ENCODE data around the gene CAMK4.

The CAMK4 gene

GRCh38 chr5:111454198-111454622 is 230.0 kb downstream of the CAMK4 start:
- H3K36me3 ChIP-seq (ENCODE audit: control insufficient read depth, insufficient read depth, low read length), result no peaks in the 10 kb centered on the region
- H3K4me3 ChIP-seq (ENCODE audit: extremely low read depth, insufficient read depth, low read length, poor library complexity, severe bottlenecking), result no peak overlapping the region
- H3K27ac ChIP-seq (ENCODE audit: low read depth, low read length, severe bottlenecking), result no peak overlapping the region
- 83 to 100% methylated on average over 1 to 2 of the region's 3 CpGs for WGBS, 2 experiments (ENCODE audit: insufficient coverage in 2 of 2)
- no peaks in the 10 kb centered on the region for H3K4me1 ChIP-seq (ENCODE audit: control insufficient read depth, insufficient read depth, low read length, poor library complexity, severe bottlenecking)
- H3K9me3 ChIP-seq (ENCODE audit: control insufficient read depth, low read length), result no peaks in the 10 kb centered on the region

- WGBS, 2 experiments (ENCODE audit: insufficient coverage in 2 of 2), result no CpG with 5 or more reads among the region's 2 CpGs
- Histone ChIP-seq H3K4me1 (ENCODE audit: control insufficient read depth, insufficient read depth, low read length, poor library complexity, severe bottlenecking) (no peaks in the 10 kb centered on the region), H3K27ac (ENCODE audit: low read depth, low read length, severe bottlenecking) (no peak overlapping the region), H3K4me3 (ENCODE audit: extremely low read depth, insufficient read depth, low read length, poor library complexity, severe bottlenecking) (no peak overlapping the region), H3K36me3 (ENCODE audit: control insufficient read depth, insufficient read depth, low read length) (no peaks in the 10 kb centered on the region), H3K9me3 (ENCODE audit: control insufficient read depth, low read length) (no peaks in the 10 kb centered on the region)
Observed at GRCh38 chr5:111454776-111455175, 230.6 kb downstream of the CAMK4 start.

GRCh38 chr5:111461255-111461671 is 237.1 kb downstream of the CAMK4 start:
- no peak overlapping the region for H3K4me3 ChIP-seq (ENCODE audit: extremely low read depth, insufficient read depth, low read length, poor library complexity, severe bottlenecking)
- no peak overlapping the region for H3K27ac ChIP-seq (ENCODE audit: low read depth, low read length, severe bottlenecking)
- no peaks in the 10 kb centered on the region for H3K4me1 ChIP-seq (ENCODE audit: control insufficient read depth, insufficient read depth, low read length, poor library complexity, severe bottlenecking)
- 36 to 69% methylated on average over 2 of the region's 3 CpGs for WGBS, 2 experiments (ENCODE audit: insufficient coverage in 2 of 2)
- H3K9me3 ChIP-seq (ENCODE audit: control insufficient read depth, low read length), result no peaks in the 10 kb centered on the region
- H3K36me3 ChIP-seq (ENCODE audit: control insufficient read depth, insufficient read depth, low read length), result no peaks in the 10 kb centered on the region

- Histone ChIP-seq H3K36me3 (ENCODE audit: control insufficient read depth, insufficient read depth, low read length) (no peaks in the 10 kb centered on the region), H3K27ac (ENCODE audit: low read depth, low read length, severe bottlenecking) (no peak overlapping the region), H3K4me3 (ENCODE audit: extremely low read depth, insufficient read depth, low read length, poor library complexity, severe bottlenecking) (no peak overlapping the region), H3K4me1 (ENCODE audit: control insufficient read depth, insufficient read depth, low read length, poor library complexity, severe bottlenecking) (no peaks in the 10 kb centered on the region), H3K9me3 (ENCODE audit: control insufficient read depth, low read length) (no peaks in the 10 kb centered on the region)
- WGBS, 2 experiments (ENCODE audit: insufficient coverage in 2 of 2), result 90 to 100% methylated on average over 2 of the region's 2 CpGs
Observed at GRCh38 chr5:111461934-111462333, 237.8 kb downstream of the CAMK4 start.

GRCh38 chr5:111463311-111463710 is 239.1 kb downstream of the CAMK4 start:
- no peak overlapping the region for H3K4me3 ChIP-seq (ENCODE audit: extremely low read depth, insufficient read depth, low read length, poor library complexity, severe bottlenecking)
- no peaks in the 10 kb centered on the region for H3K9me3 ChIP-seq (ENCODE audit: control insufficient read depth, low read length)
- no peaks in the 10 kb centered on the region for H3K36me3 ChIP-seq (ENCODE audit: control insufficient read depth, insufficient read depth, low read length)
- no peaks in the 10 kb centered on the region for H3K4me1 ChIP-seq (ENCODE audit: control insufficient read depth, insufficient read depth, low read length, poor library complexity, severe bottlenecking)
- no peak overlapping the region for H3K27ac ChIP-seq (ENCODE audit: low read depth, low read length, severe bottlenecking)

GRCh38 chr5:111469293-111469896 is 245.2 kb downstream of the CAMK4 start:
- Histone ChIP-seq H3K4me1 (ENCODE audit: control insufficient read depth, insufficient read depth, low read length, poor library complexity, severe bottlenecking) (no peaks in the 10 kb centered on the region), H3K27ac (ENCODE audit: low read depth, low read length, severe bottlenecking) (no peak overlapping the region), H3K4me3 (ENCODE audit: extremely low read depth, insufficient read depth, low read length, poor library complexity, severe bottlenecking) (no peak overlapping the region), H3K36me3 (ENCODE audit: control insufficient read depth, insufficient read depth, low read length) (no peaks in the 10 kb centered on the region), H3K9me3 (ENCODE audit: control insufficient read depth, low read length) (no peaks in the 10 kb centered on the region)
- WGBS, 2 experiments (ENCODE audit: insufficient coverage in 2 of 2), result 80 to 100% methylated on average over 1 to 2 of the region's 2 CpGs

- 60 to 78% methylated on average over 1 of the region's 2 CpGs for WGBS, 2 experiments (ENCODE audit: insufficient coverage in 2 of 2)
Observed at GRCh38 chr5:111469903-111470302, 245.7 kb downstream of the CAMK4 start.

GRCh38 chr5:111472096-111472495 is 247.9 kb downstream of the CAMK4 start:
- 88 to 91% methylated on average over 3 of the region's 3 CpGs for WGBS, 2 experiments (ENCODE audit: insufficient coverage in 2 of 2)
- no peaks in the 10 kb centered on the region for H3K36me3 ChIP-seq (ENCODE audit: control insufficient read depth, insufficient read depth, low read length)
- no peaks in the 10 kb centered on the region for H3K4me1 ChIP-seq (ENCODE audit: control insufficient read depth, insufficient read depth, low read length, poor library complexity, severe bottlenecking)
- no peaks in the 10 kb centered on the region for H3K9me3 ChIP-seq (ENCODE audit: control insufficient read depth, low read length)
- no peak overlapping the region for H3K27ac ChIP-seq (ENCODE audit: low read depth, low read length, severe bottlenecking)
- no peak overlapping the region for H3K4me3 ChIP-seq (ENCODE audit: extremely low read depth, insufficient read depth, low read length, poor library complexity, severe bottlenecking)

More at GRCh38 chr5:111469903-111470302, 245.7 kb downstream of the CAMK4 start:
- Histone ChIP-seq H3K27ac (ENCODE audit: low read depth, low read length, severe bottlenecking) (no peak overlapping the region), H3K9me3 (ENCODE audit: control insufficient read depth, low read length) (no peaks in the 10 kb centered on the region), H3K4me1 (ENCODE audit: control insufficient read depth, insufficient read depth, low read length, poor library complexity, severe bottlenecking) (no peaks in the 10 kb centered on the region), H3K4me3 (ENCODE audit: extremely low read depth, insufficient read depth, low read length, poor library complexity, severe bottlenecking) (no peak overlapping the region), H3K36me3 (ENCODE audit: control insufficient read depth, insufficient read depth, low read length) (no peaks in the 10 kb centered on the region)

GRCh38 chr5:111472579-111472978 is 248.4 kb downstream of the CAMK4 start:
- WGBS, 2 experiments (ENCODE audit: insufficient coverage in 2 of 2), result 75 to 87% methylated on average over 2 to 3 of the region's 3 CpGs
- H3K27ac ChIP-seq (ENCODE audit: low read depth, low read length, severe bottlenecking), result no peak overlapping the region
- no peak overlapping the region for H3K4me3 ChIP-seq (ENCODE audit: extremely low read depth, insufficient read depth, low read length, poor library complexity, severe bottlenecking)
- no peaks in the 10 kb centered on the region for H3K9me3 ChIP-seq (ENCODE audit: control insufficient read depth, low read length)
- H3K36me3 ChIP-seq (ENCODE audit: control insufficient read depth, insufficient read depth, low read length), result no peaks in the 10 kb centered on the region
- no peaks in the 10 kb centered on the region for H3K4me1 ChIP-seq (ENCODE audit: control insufficient read depth, insufficient read depth, low read length, poor library complexity, severe bottlenecking)

- no peak overlapping the region for H3K27ac ChIP-seq (ENCODE audit: low read depth, low read length, severe bottlenecking)
- no peaks in the 10 kb centered on the region for H3K36me3 ChIP-seq (ENCODE audit: control insufficient read depth, insufficient read depth, low read length)
- no peaks in the 10 kb centered on the region for H3K9me3 ChIP-seq (ENCODE audit: control insufficient read depth, low read length)
- H3K4me1 ChIP-seq (ENCODE audit: control insufficient read depth, insufficient read depth, low read length, poor library complexity, severe bottlenecking), result no peaks in the 10 kb centered on the region
- WGBS, 2 experiments (ENCODE audit: insufficient coverage in 2 of 2), result no CpG with 5 or more reads among the region's 1 CpG
- H3K4me3 ChIP-seq (ENCODE audit: extremely low read depth, insufficient read depth, low read length, poor library complexity, severe bottlenecking), result no peak overlapping the region
Observed at GRCh38 chr5:111478266-111478665, 254.1 kb downstream of the CAMK4 start.

GRCh38 chr5:111478898-111479297 is 254.7 kb downstream of the CAMK4 start:
- H3K4me3 ChIP-seq (ENCODE audit: extremely low read depth, insufficient read depth, low read length, poor library complexity, severe bottlenecking), result no peak overlapping the region
- no peaks in the 10 kb centered on the region for H3K9me3 ChIP-seq (ENCODE audit: control insufficient read depth, low read length)
- no peaks in the 10 kb centered on the region for H3K36me3 ChIP-seq (ENCODE audit: control insufficient read depth, insufficient read depth, low read length)
- WGBS, 2 experiments (ENCODE audit: insufficient coverage in 2 of 2), result no CpG with 5 or more reads among the region's 2 CpGs
- H3K4me1 ChIP-seq (ENCODE audit: control insufficient read depth, insufficient read depth, low read length, poor library complexity, severe bottlenecking), result no peaks in the 10 kb centered on the region
- H3K27ac ChIP-seq (ENCODE audit: low read depth, low read length, severe bottlenecking), result no peak overlapping the region
